Right lobe of liver (tissue), 6 donors: ENCODE data around the gene STEAP1B. TPM values are rescaled to one million over a fixed set of nuclear protein-coding genes. Genes with fewer than 3 reads are reported as not detected.

Source experiments
- ATAC-seq, 4 donors: fragments of 200-7000 bp; cut with Tn5 transposase; one replicate each; pipeline ENCODE4 v1.9.1; 2020; ENCODE audit warnings: mild to moderate bottlenecking in 4 of 4, moderate library complexity in 4 of 4
- DNase-seq, 3 donors: peaks; one replicate each; pipeline ENCODE4 v3.0.0-alpha.2; 2020
- H3K27ac ChIP-seq, 3 donors: fragments of 200-600 bp; one replicate each; pipeline ENCODE4 v1.8.0; 2022
- H3K27me3 ChIP-seq, 2 donors: fragments of 200-600 bp; one replicate each; pipeline ENCODE4 v1.8.0; 2022
- H3K36me3 ChIP-seq, 4 donors: fragments of 200-600 bp; sonication (generic) in 1 of 4; one replicate each; pipeline versions ENCODE4 v1.5.1 to v1.8.0; 2017 to 2022; ENCODE audit warnings: control low read depth in 1 of 4
- H3K4me1 ChIP-seq, 4 donors: fragments of 200-600 bp; sonication (generic) in 1 of 4; one replicate each; pipeline versions ENCODE4 v1.5.1 to v1.8.0; 2017 to 2022; ENCODE audit warnings: control low read depth in 1 of 4
- H3K4me3 ChIP-seq, 3 donors: fragments of 200-600 bp; one replicate each; pipeline ENCODE4 v1.8.0; 2022
- H3K9me3 ChIP-seq, 4 donors: fragments of 200-600 bp; sonication (generic) in 1 of 4; one replicate each; pipeline versions ENCODE4 v1.5.1 to v1.8.0; 2017 to 2022; ENCODE audit warnings: control low read depth in 1 of 4
- CTCF ChIP-seq, 4 donors: fragments of 200-600 bp in 3 of 4; fragments of 450-650 bp in 1 of 4; IDR thresholded peaks; one replicate each; pipeline versions ENCODE4 v1.5.1 to v1.8.0; 2016 to 2022; ENCODE audit warnings: antibody characterized with exemption in 4 of 4, mild to moderate bottlenecking in 2 of 4
- POLR2A ChIP-seq: fragments of 450-650 bp; IDR thresholded peaks from one replicate; pipeline ENCODE4 v1.6.1; 2017; ENCODE audit warnings: antibody characterized with exemption, mild to moderate bottlenecking
- WGBS: methylation state at CpG from one replicate; pipeline ENCODE4 v1.1.6; 2018; ENCODE audit warnings: low coverage, low lambda C conversion rate; ENCODE audit not compliant: insufficient coverage; ENCODE audit errors: missing lambda C conversion rate; 5-methylcytosine and 5-hydroxymethylcytosine counted together
- intact Hi-C, 2 donors: fragments of 100-400 bp; cut with DNase I; formaldehyde crosslinking; loops; one replicate each; pipeline versions ENCODE4 v1.11.2 to v1.14.1; 2022
- total RNA-seq, 6 experiments: library from RNA; depleted of rRNA in 2 of 6; stranded (reverse); fragments of >200 nt in 2 of 6; fragmentation: NEBNext Ultra II Directional in 3 of 6; extraction: Animal tissue kit (Norgen Biotek cat#: 25700) in 3 of 6; gene quantifications; one replicate each; pipeline versions ENCODE4 v1.1.0 to v1.2.4, GENCODE V29; 2016 to 2023
- donor health status: DM: no; HTN: yes; CAD: no.
- donor health status: DM: no; HTN: no; CAD: no.
- donor health status: DM: no; HTN: no; CAD: no.
- donor health status: DM: no; HTN: yes; CAD: no.
- donor health status: DM: no; HTN: yes; CAD: no.

STEAP1B gene
- total RNA-seq, 6 experiments from 2014 or later, result 0.25 to 0.60 TPM; not detected in 4

- ATAC-seq (no peak), DNase-seq (no peak)
- Histone ChIP-seq H3K4me3 (no peak overlapping the region), H3K27me3 (no peaks in the 10 kb centered on the region), H3K36me3 (no peaks in the 10 kb centered on the region), H3K4me1 (no peaks in the 10 kb centered on the region), H3K27ac (no peak overlapping the region), H3K9me3 (no peaks in the 10 kb centered on the region)
- intact Hi-C loops, result no loop called here
- TF ChIP-seq POLR2A, result no peak
- TF ChIP-seq CTCF (IDR thresholded peaks at IDR 0.05), result no peak
- 33% methylated on average over 1 of the region's 1 CpG for WGBS
Observed at GRCh38 chr7:22390516-22390915, 109.5 kb downstream of the STEAP1B start.

GRCh38 chr7:22389892-22390291, 110.1 kb downstream of the STEAP1B start:
- Histone ChIP-seq H3K27ac (no peak overlapping the region), H3K4me1 (no peaks in the 10 kb centered on the region), H3K27me3 (no peaks in the 10 kb centered on the region), H3K36me3 (no peaks in the 10 kb centered on the region), H3K9me3 (no peaks in the 10 kb centered on the region), H3K4me3 (no peak overlapping the region)
- no peak for ATAC-seq
- intact Hi-C loops, result no loop called here
- no peak for DNase-seq
- WGBS, result 83% methylated on average over 2 of the region's 2 CpGs
- no peak for TF ChIP-seq POLR2A
- no peak for TF ChIP-seq CTCF (IDR thresholded peaks at IDR 0.05)

GRCh38 chr7:22387583-22387982, 112.4 kb downstream of the STEAP1B start:
- Histone ChIP-seq H3K9me3 (no peaks in the 10 kb centered on the region), H3K4me3 (no peak overlapping the region), H3K36me3 (no peaks in the 10 kb centered on the region), H3K27me3 (no peaks in the 10 kb centered on the region), H3K27ac (no peak overlapping the region), H3K4me1 (no peaks in the 10 kb centered on the region)
- TF ChIP-seq CTCF (IDR thresholded peaks at IDR 0.05) (no peak), POLR2A (no peak)
- ATAC-seq (no peak), DNase-seq (no peak)
- 34% methylated on average over 2 of the region's 4 CpGs for WGBS
- intact Hi-C loops, result no loop called here

GRCh38 chr7:22386865-22387264, 113.1 kb downstream of the STEAP1B start:
- WGBS, result 73% methylated on average over 1 of the region's 1 CpG
- Histone ChIP-seq H3K36me3 (no peaks in the 10 kb centered on the region), H3K4me1 (no peaks in the 10 kb centered on the region), H3K27me3 (no peaks in the 10 kb centered on the region), H3K9me3 (no peaks in the 10 kb centered on the region), H3K27ac (no peak overlapping the region), H3K4me3 (no peak overlapping the region)
- intact Hi-C loops, result no loop called here
- no peak for TF ChIP-seq POLR2A
- TF ChIP-seq CTCF (IDR thresholded peaks at IDR 0.05), result no peak
- DNase-seq (no peak), ATAC-seq (no peak)
